Measurements from ENCODE around the gene GIMAP8.

- TF ChIP-seq SP1 (IDR thresholded peaks at IDR 0.05) (no peak), HDGF (IDR thresholded peaks at IDR 0.05; ENCODE audit: borderline replicate concordance) (no peak), FOXK2 (IDR thresholded peaks at IDR 0.05) (no peak), NFRKB (IDR thresholded peaks at IDR 0.05) (no peak), TARDBP (IDR thresholded peaks at IDR 0.05) (no peak), CTBP1 (IDR thresholded peaks at IDR 0.05; ENCODE audit: borderline replicate concordance) (no peak), SUZ12 (IDR thresholded peaks at IDR 0.05) (no peak), ELF4 (IDR thresholded peaks at IDR 0.05) (no peak), ARNT (IDR thresholded peaks at IDR 0.05) (no peak), ZNF384 (IDR thresholded peaks at IDR 0.05) (no peak), FOXM1 (IDR thresholded peaks at IDR 0.05; ENCODE audit: borderline replicate concordance) (no peak), FOXA1 (IDR thresholded peaks at IDR 0.05) (no peak), BHLHE40 (IDR thresholded peaks at IDR 0.05; ENCODE audit: borderline replicate concordance) (no peak)
Measured at GRCh38 chr7:150415161-150416153, 35.0 kb upstream of the GIMAP8 start.
